ENCODE data around the gene SORCS2. TPM values are rescaled to one million over a fixed set of nuclear protein-coding genes. Genes with fewer than 3 reads are reported as not detected.

SORCS2 gene
- total and polyA plus RNA-seq, 2 of the 13 experiments (the other 11 are each of a cell fraction or from before 2014, with no cell fraction given) = 0.82 to 1.0 TPM

DNA sequence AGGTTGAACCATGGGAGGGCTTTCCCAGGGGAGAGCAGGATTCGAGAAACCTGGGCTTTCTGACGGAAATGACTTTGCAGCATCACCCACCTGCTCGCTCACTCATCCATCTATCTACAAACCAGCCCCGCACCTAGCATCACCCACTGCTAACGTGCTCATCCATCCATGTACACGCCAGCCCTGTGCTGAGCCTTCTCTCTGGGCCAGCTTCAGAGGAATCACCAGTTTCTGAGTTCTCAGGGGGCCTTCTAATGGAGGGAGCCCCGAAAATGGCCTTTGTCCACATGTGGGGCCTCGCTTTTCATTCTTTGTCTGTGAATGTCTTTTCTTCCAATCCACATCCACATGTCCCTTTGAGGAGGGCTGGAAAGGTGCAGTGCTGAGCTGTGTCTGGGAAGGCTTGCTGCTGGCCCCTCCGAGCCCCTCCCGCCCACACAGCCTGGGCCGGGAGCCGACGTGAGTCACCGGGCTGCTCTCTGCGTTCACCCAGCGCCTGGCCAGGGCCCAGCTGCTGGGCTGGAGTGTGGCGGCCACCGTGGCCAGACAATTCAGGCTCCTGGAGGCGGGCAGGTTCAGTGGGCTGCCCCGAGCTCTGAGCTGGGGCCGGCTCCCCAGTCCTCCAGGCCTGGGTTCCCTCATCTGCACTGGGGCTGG is 14.7 kb downstream of the SORCS2 start:
- Histone ChIP-seq H3K36me3 (replicated peaks in 1 of 2; ENCODE audit: control insufficient read depth in 1 of 2, insufficient read depth in 2 of 2, low read length in 2 of 2) (no peaks in the 10 kb centered on the region), H3K27me3 (ENCODE audit: control insufficient read depth in 1 of 2, insufficient read depth in 2 of 2, low read length in 2 of 2) (peaks cover 1 to 34% of the 10 kb centered on the region in 2 experiments; a peak in 4 of 5 replicates), H4K20me1 (ENCODE audit: insufficient read depth, low read length) (no peaks in the 10 kb centered on the region), H3K4me1 (ENCODE audit: insufficient read depth, low read length) (peaks cover 3% of the 10 kb centered on the region), H3K4me2 (ENCODE audit: low read depth, low read length) (no peak overlapping the region), H3K9ac (ENCODE audit: insufficient read depth, low read depth, low read length) (no peak overlapping the region), H3K27ac (ENCODE audit: extremely low read length, insufficient read depth, low read length) (no peak overlapping the region), H3K79me2 (ENCODE audit: insufficient read depth, low read length) (no peaks in the 10 kb centered on the region), H3K4me3 (replicated peaks in 1 of 3; ENCODE audit: insufficient read depth in 1 of 3, low read depth in 2 of 3, low read length in 3 of 3) (no peak overlapping the region), H2AFZ (ENCODE audit: low read length) (no peak overlapping the region), H3K9me3 (ENCODE audit: low read length) (no peaks in the 10 kb centered on the region)
- peak; percentile 74 for ATAC-seq
- ChIA-PET POLR2A (no interaction called here), CTCF (ENCODE audit: low intra/inter-chr PET ratio, low total read pairs) (no interaction called here)
- WGBS (ENCODE audit: low lambda C conversion rate) = 20% methylated on average over 9 of the region's 21 CpGs
- TF ChIP-seq SRSF1 (optimal IDR thresholded peaks at IDR 0.05; ENCODE audit: low read depth, low read length) (no peak), FOSL2 (CRISPR knock-in tag; IDR thresholded peaks at IDR 0.05) (peak; percentile 43; the same call in 1 of the 2 replicates)
- no peak for DNase-seq (ENCODE audit: low spot score)
- BruUV-seq (replicated peaks) = no TSS peak
- in situ Hi-C loops (cut with HindIII; ENCODE audit: extremely low pct_ligation_motif_present, low pct_unique_long_range_greater_than_20kb) = no loop called here
- intact Hi-C loops (cut with micrococcal nuclease; ENCODE audit: unreplicated experiment) = no loop called here
- FAIRE-seq = no peak

DNA sequence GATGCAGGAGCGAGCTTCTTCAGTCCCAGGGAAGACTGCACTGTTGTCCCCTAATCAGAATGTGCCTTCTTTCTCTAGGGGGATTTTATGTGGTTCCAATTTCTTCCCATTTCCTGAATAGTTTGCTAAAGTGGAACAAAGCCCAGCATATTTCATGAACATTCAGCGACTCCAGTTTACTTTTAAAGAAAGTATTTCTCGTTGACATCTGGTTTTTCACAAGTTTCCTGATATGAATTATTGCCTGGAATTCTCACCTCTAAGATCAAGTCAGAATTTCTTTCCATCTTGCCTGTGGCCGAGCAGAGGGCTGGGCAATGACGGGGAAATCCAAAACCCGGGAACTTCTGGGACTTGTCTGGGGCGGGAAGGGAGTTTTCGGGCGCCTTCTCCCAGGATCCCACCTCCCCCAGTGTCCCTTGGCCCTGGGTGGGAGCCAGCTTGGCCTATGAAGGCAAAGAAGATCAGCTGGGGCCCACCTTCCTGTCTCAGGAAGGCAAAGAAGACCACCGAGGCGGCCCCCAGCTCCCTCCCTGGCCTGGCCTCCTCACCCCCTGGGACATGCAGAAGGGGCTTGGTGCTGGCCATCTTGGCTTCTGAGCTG is 15.4 kb downstream of the SORCS2 start:
- Histone ChIP-seq H3K27me3 (ENCODE audit: control insufficient read depth in 1 of 2, insufficient read depth in 2 of 2, low read length in 2 of 2) (peaks cover 1 to 31% of the 10 kb centered on the region in 2 experiments; a peak in 4 of 5 replicates), H3K36me3 (replicated peaks in 1 of 2; ENCODE audit: control insufficient read depth in 1 of 2, insufficient read depth in 2 of 2, low read length in 2 of 2) (no peaks in the 10 kb centered on the region), H3K4me1 (ENCODE audit: insufficient read depth, low read length) (peaks cover 10% of the 10 kb centered on the region), H3K79me2 (ENCODE audit: insufficient read depth, low read length) (no peaks in the 10 kb centered on the region), H2AFZ (ENCODE audit: low read length) (no peak overlapping the region), H4K20me1 (ENCODE audit: insufficient read depth, low read length) (no peaks in the 10 kb centered on the region), H3K9me3 (ENCODE audit: low read length) (no peaks in the 10 kb centered on the region), H3K4me3 (replicated peaks in 1 of 3; ENCODE audit: insufficient read depth in 1 of 3, low read depth in 2 of 3, low read length in 3 of 3) (no peak overlapping the region), H3K9ac (ENCODE audit: insufficient read depth, low read depth, low read length) (no peak overlapping the region), H3K4me2 (ENCODE audit: low read depth, low read length) (no peak overlapping the region), H3K27ac (ENCODE audit: extremely low read length, insufficient read depth, low read length) (no peak overlapping the region)
- FAIRE-seq = no peak
- 47% methylated on average over 10 of the region's 11 CpGs for WGBS (ENCODE audit: low lambda C conversion rate)
- in situ Hi-C loops (cut with HindIII; ENCODE audit: extremely low pct_ligation_motif_present, low pct_unique_long_range_greater_than_20kb) = no loop called here
- no peak for ATAC-seq
- ChIA-PET CTCF (ENCODE audit: low intra/inter-chr PET ratio, low total read pairs) (no interaction called here), POLR2A (no interaction called here)
- no peak for DNase-seq (ENCODE audit: low spot score)
- no TSS peak for BruUV-seq (replicated peaks)
- intact Hi-C loops (cut with micrococcal nuclease; ENCODE audit: unreplicated experiment) = no loop called here
- TF ChIP-seq MAFF (IDR thresholded peaks at IDR 0.05; ENCODE audit: low read depth, low read length) = no peak
- no peak for TF ChIP-seq TRIM24 (CRISPR knock-in tag; IDR thresholded peaks at IDR 0.05)
- TF ChIP-seq ZNF264 (CRISPR knock-in tag; IDR thresholded peaks at IDR 0.05) = no peak
- no peak for TF ChIP-seq SP140L (CRISPR knock-in tag; IDR thresholded peaks at IDR 0.05; ENCODE audit: borderline replicate concordance)
- TF ChIP-seq ZSCAN9 (CRISPR knock-in tag; IDR thresholded peaks at IDR 0.05; ENCODE audit: borderline replicate concordance) = no peak
- no peak for TF ChIP-seq JARID2 (CRISPR knock-in tag; IDR thresholded peaks at IDR 0.05; ENCODE audit: insufficient replicate concordance)
- no peak for TF ChIP-seq ESRRA (CRISPR knock-in tag; IDR thresholded peaks at IDR 0.05; ENCODE audit: low read depth)
- no peak for TF ChIP-seq MIER2 (CRISPR knock-in tag; IDR thresholded peaks at IDR 0.05)
- no peak for TF ChIP-seq BHLHE40 (IDR thresholded peaks at IDR 0.05; ENCODE audit: low read length)
- no peak for TF ChIP-seq ZNF775 (CRISPR knock-in tag; IDR thresholded peaks at IDR 0.05; ENCODE audit: borderline replicate concordance)
- TF ChIP-seq KDM6A (CRISPR knock-in tag; IDR thresholded peaks at IDR 0.05; ENCODE audit: low read depth) = no peak
- no peak for TF ChIP-seq FOSL1 (CRISPR knock-in tag; IDR thresholded peaks at IDR 0.05; ENCODE audit: borderline replicate concordance)
- TF ChIP-seq FOXO1 (CRISPR knock-in tag; IDR thresholded peaks at IDR 0.05) = no peak
- TF ChIP-seq RBAK (CRISPR knock-in tag; IDR thresholded peaks at IDR 0.05) = no peak
- no peak for TF ChIP-seq REPIN1 (CRISPR knock-in tag; IDR thresholded peaks at IDR 0.05; ENCODE audit: borderline replicate concordance, low read depth)
- no peak for TF ChIP-seq ZNF552 (CRISPR knock-in tag; IDR thresholded peaks at IDR 0.05; ENCODE audit: borderline replicate concordance)
